GM21515 (cell line): Measurements from ENCODE around the gene HDLBP.

Experiments used
- ATAC-seq: cut with Tn5 transposase; IDR thresholded peaks from one replicate; pipeline ENCODE4 v1.9.1; 2021; ENCODE audit not compliant: unreplicated experiment

The HDLBP gene

GRCh38 chr2:241177526-241178334 is 137.7 kb downstream of the HDLBP start:
- ATAC-seq = no peak
